Activated CD4-positive, alpha-beta T cell treated with anti-CD3 and anti-CD28 coated beads, Interleukin-2, amount 50 U/mL, for 4 hours (primary cell): ENCODE data around the gene CA4.
A peak's percentile ranks its signal among the peaks of the same experiment; 100 is the strongest.

ENCODE experiments used
- DNase-seq, 2 experiments: peaks; one replicate each; pipeline ENCODE4 v3.0.0-alpha.2; 2020

Gene CA4

DNA sequence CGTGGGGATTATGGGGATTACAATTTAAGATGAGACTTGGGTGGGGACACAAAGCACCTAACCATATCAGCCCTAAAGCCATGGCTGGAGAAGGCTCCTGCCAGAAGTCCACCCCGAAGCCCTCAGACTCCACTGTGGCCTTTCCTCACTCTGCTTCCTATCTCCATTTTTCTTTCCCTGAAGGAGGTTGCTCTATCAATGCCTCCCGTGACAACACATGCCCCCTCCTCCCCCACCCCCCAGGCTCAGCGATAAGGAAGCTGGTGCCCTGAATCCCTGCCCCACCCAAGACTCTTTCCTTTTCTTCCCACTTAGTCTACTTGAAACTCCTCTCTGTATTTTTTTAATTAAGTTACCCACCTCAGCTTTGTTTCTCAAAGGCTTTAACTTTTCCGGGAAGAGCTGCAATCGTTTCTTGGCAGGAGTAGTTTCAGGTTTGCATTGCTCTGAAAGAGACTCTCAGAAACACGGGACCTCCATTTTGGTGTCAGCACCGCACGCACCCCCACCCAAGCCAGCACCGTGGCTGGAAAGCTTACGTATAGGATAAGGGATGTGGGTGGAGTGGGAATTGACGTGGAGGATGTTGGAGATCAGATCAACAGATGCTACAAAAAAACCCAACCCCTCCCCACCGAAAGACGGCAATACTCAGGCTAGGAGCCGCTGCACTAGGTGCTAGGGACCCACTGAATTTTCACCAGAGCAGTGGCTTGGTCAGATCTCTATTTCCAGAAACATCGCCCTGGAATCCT, 15.2 kb upstream of the CA4 start:
- DNase-seq: no peak

- DNase-seq: peak; percentile 64 to 72
Observed at GRCh38 chr17:60135151-60135950, 14.4 kb upstream of the CA4 start.

GRCh38 chr17:60135951-60136666, 13.7 kb upstream of the CA4 start:
- no peak for DNase-seq

DNA sequence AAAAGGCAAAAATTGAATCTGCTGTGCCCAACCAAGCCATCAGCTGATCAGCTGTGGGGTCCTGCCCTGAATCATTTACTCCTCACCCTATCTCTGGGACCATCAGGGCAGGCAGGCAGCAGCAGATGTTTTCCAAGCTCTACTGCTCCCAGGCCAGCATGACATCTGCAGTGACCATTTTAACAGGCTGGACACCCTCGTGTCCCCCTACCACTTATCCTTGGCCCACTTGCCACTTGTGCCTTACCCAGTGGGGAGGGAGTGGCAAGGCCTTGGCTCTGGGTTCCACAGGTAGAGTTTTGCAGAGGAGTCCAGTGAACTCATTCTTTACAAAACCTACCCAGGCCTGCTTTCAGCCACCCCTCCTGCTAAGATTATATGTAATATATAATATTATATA, 12.0 kb upstream of the CA4 start:
- no peak for DNase-seq

GRCh38 chr17:60138769-60139437, 10.9 kb upstream of the CA4 start:
- DNase-seq: no peak

- DNase-seq: peak; percentile 45 to 48
Observed at GRCh38 chr17:60139438-60140285, 10.1 kb upstream of the CA4 start.

- no peak for DNase-seq
Observed at GRCh38 chr17:60141111-60142018, 8.4 kb upstream of the CA4 start.

DNA sequence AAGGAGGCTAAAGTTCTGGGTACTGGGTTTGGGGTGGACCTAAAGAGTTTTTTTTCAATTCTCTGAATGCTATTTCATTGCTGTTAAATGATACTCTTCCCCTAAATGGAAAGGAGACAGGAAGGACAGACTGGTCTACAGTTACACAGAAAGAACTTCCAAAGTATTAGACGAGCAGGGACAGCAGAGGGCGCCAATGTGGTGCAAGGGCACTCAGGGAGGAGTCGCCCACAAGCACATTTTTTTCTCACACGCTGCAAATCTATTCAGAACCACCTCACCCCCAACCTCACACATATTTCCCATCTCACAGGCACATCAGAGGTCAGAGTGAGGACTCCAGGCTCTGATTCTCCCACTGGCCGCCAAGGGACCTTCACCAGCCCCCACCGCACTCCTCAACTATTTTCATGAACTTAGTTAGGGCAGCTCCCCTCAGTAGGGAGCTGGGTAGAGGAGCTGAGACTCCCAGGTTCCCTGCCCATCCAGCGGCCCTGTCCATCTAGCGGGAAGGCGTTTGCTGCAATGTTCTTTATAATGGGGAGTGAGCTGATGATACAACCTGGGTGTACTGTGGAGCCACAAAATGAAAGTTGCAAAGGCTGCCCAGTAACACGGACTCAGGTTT, 6.8 kb upstream of the CA4 start:
- DNase-seq: peak; percentile 74 to 77

GRCh38 chr17:60145006-60145935, 4.5 kb upstream of the CA4 start:
- no peak for DNase-seq

DNA sequence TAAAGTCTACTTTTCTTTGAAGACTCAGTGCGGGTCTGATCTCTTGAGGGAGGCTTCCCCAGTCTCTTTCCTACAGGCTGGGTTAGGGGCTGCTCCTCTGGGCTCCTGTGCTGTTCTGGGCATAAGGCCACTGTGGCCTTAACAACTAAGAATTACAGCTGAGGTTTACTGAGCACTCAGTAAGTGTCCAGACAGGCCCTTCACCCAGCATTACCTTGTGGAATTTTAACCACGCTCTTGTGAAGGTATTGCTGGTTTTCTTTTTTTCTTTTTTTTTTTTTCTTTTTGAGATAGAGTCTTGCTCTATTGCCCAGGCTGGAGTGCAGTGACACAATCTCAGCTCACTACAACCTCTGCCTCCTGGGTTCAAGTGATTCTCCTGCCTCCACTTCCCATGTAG, 3.6 kb upstream of the CA4 start:
- no peak for DNase-seq

- DNase-seq: no peak
Observed at GRCh38 chr17:60147553-60148223, 2.1 kb upstream of the CA4 start.

DNA sequence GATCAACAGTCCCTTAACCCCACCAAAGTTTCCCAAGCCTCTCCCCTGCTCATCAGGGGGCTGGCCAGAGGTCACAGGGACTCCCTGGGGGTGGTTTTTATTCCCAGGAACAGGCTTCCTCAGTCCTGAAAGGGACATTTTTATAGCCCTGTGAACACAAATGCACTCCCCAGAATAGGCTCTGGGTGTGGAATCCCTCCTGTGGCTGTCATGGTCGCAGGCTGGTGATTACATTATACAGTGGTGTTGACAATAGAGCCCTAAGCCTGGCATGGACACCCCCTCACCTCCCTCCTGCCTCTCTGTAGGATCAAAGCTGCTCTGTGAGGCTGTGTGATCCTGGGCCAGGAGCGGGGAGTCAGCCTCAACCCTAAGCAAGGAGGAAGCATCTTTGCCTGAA, 1.4 kb upstream of the CA4 start:
- DNase-seq: no peak

- no peak for DNase-seq
Observed at GRCh38 chr17:60151355-60151754, 1.6 kb downstream of the CA4 start.

- DNase-seq: no peak
Observed at GRCh38 chr17:60153606-60154390, 4.0 kb downstream of the CA4 start.

- no peak for DNase-seq
Observed at GRCh38 chr17:60154616-60155426, 5.0 kb downstream of the CA4 start.

- no peak for DNase-seq
Observed at GRCh38 chr17:60155427-60155814, 5.6 kb downstream of the CA4 start.

GRCh38 chr17:60155815-60156214, 6.0 kb downstream of the CA4 start:
- no peak for DNase-seq
